ENCODE results near the gene SYNE2. TPM values are rescaled to one million over a fixed set of nuclear protein-coding genes. Genes with fewer than 3 reads are reported as not detected.

SYNE2 gene
- total and polyA plus RNA-seq, 2 of the 8 experiments (the other 6 are each of a cell fraction or from before 2014, with no cell fraction given), result 32.6 to 46.1 TPM

GRCh38 chr14:64208981-64209380, 356.2 kb downstream of the SYNE2 start:
- H3K4ac ChIP-seq (replicated peaks; ENCODE audit: insufficient read length, low read depth, low read length), result no peak overlapping the region
- WGBS, 2 experiments (ENCODE audit: extremely low coverage in 1 of 2, insufficient coverage in 1 of 2, insufficient read length in 1 of 2, insufficient replicate concordance in 2 of 2, low coverage in 1 of 2, low lambda C conversion rate in 2 of 2, missing lambda C conversion rate in 1 of 2), result 85% methylated on average over 10 of the region's 10 CpGs; no CpG with 5 or more reads in 1 of the 2 experiments
- DNase-seq (ENCODE audit: low read depth in 1 of 2, low spot score in 2 of 2), result no peak
- H3K23ac ChIP-seq (ENCODE audit: insufficient read length), result no peak overlapping the region
- peaks cover 6 to 37% (median 22%) of the 10 kb centered on the region in 4 experiments; a peak in 6 of 8 replicates for H3K36me3 ChIP-seq (ENCODE audit: control insufficient read depth in 2 of 4, insufficient read depth in 4 of 4, low read length in 3 of 4)
- no peaks in the 10 kb centered on the region for H3K79me1 ChIP-seq (ENCODE audit: low read depth, low read length)
- no peak overlapping the region for H3K18ac ChIP-seq (ENCODE audit: extremely low read depth, low read length)
- no peaks in the 10 kb centered on the region for H3K9me3 ChIP-seq (ENCODE audit: insufficient read depth in 2 of 2, low read depth in 1 of 2, low read length in 1 of 2)
- H3K9ac ChIP-seq (replicated peaks in 1 of 4; ENCODE audit: extremely low read depth in 1 of 4, low read depth in 3 of 4, low read length in 3 of 4), result no peak overlapping the region
- no peaks in the 10 kb centered on the region for H3K79me2 ChIP-seq (ENCODE audit: control insufficient read depth in 1 of 2, insufficient read depth in 2 of 2, low read length in 2 of 2)
- FAIRE-seq, result no peak
- no peaks in the 10 kb centered on the region for H3K27me3 ChIP-seq (replicated peaks in 1 of 4; ENCODE audit: control insufficient read depth in 3 of 4, extremely low read depth in 1 of 4, insufficient read depth in 3 of 4, low read length in 3 of 4)
- H2BK20ac ChIP-seq (ENCODE audit: low read length), result no peak overlapping the region
- no peak overlapping the region for H4K5ac ChIP-seq (ENCODE audit: insufficient read length, low read depth, low read length)
- H3K4me1 ChIP-seq (replicated peaks in 1 of 4; ENCODE audit: control insufficient read depth in 3 of 4, insufficient read depth in 4 of 4, low read length in 3 of 4), result no peaks in the 10 kb centered on the region
- no peaks in the 10 kb centered on the region for H4K20me1 ChIP-seq (replicated peaks in 1 of 2; ENCODE audit: control insufficient read depth in 1 of 2, insufficient read depth in 2 of 2, low read length in 2 of 2)
- no peak overlapping the region for H3K14ac ChIP-seq (ENCODE audit: insufficient read length)
- H4K91ac ChIP-seq (replicated peaks; ENCODE audit: insufficient read length, low read length), result no peak overlapping the region
- no peak overlapping the region for H2BK120ac ChIP-seq (replicated peaks; ENCODE audit: low read depth, low read length)
- no peak overlapping the region for H2BK12ac ChIP-seq (ENCODE audit: low read depth, low read length)
- H2AK5ac ChIP-seq (ENCODE audit: low read depth, low read length), result no peak overlapping the region
- ChIA-PET CTCF (ENCODE audit: partially characterized antibody) (interaction anchor here (0.9 to 2.5 kb wide), 8 partner anchors 9 to 102 kb away, joined by 3 to 14 read pairs (median 4); no protein-coding TSS in a partner anchor), POLR2A (ENCODE audit: partially characterized antibody) (no interaction called here)
- H2AFZ ChIP-seq (ENCODE audit: low read length), result no peak overlapping the region
- H3K27ac ChIP-seq (ENCODE audit: low read depth, low read length), result no peak overlapping the region
- no peak overlapping the region for H3K4me2 ChIP-seq (ENCODE audit: insufficient read depth in 1 of 2, low read depth in 2 of 2, low read length in 2 of 2)
- no peak overlapping the region for H3K56ac ChIP-seq (replicated peaks; ENCODE audit: insufficient read length, low read depth, low read length)
- no peaks in the 10 kb centered on the region for H3K23me2 ChIP-seq (ENCODE audit: low read depth, low read length)
- no peak overlapping the region for H2BK5ac ChIP-seq (ENCODE audit: low read depth, low read length)
- no peak overlapping the region; the same call in 1 of the 2 replicates for H4K8ac ChIP-seq (ENCODE audit: extremely low read depth, insufficient read depth, low read length)
- no peak overlapping the region for H2BK15ac ChIP-seq (ENCODE audit: low read length)
- H3K4me3 ChIP-seq (ENCODE audit: extremely low read depth in 1 of 4, insufficient read depth in 2 of 4, low read depth in 3 of 4, low read length in 4 of 4), result no peak overlapping the region
- TF ChIP-seq RBBP5 (IDR thresholded peaks at IDR 0.05; ENCODE audit: borderline replicate concordance, low read depth, low read length), result no peak
- no peak for TF ChIP-seq CTBP2 (IDR thresholded peaks at IDR 0.05; ENCODE audit: borderline replicate concordance, insufficient read depth, insufficient read length, low read length)
- no peak for TF ChIP-seq BRCA1 (IDR thresholded peaks at IDR 0.05; ENCODE audit: low read depth, low read length)
- no peak for TF ChIP-seq RFX5 (IDR thresholded peaks at IDR 0.05; ENCODE audit: borderline replicate concordance, low read depth, low read length)
- TF ChIP-seq HDAC6 (IDR thresholded peaks at IDR 0.05; ENCODE audit: low read depth, low read length), result no peak
- no peak for TF ChIP-seq KDM4A (IDR thresholded peaks at IDR 0.05; ENCODE audit: low read depth, low read length, severe bottlenecking)
- TF ChIP-seq SP1 (IDR thresholded peaks at IDR 0.05; ENCODE audit: low read depth, low read length), result no peak
- TF ChIP-seq CHD1 (IDR thresholded peaks at IDR 0.05; ENCODE audit: low read depth, low read length), result no peak
- TF ChIP-seq, protein P1, sequence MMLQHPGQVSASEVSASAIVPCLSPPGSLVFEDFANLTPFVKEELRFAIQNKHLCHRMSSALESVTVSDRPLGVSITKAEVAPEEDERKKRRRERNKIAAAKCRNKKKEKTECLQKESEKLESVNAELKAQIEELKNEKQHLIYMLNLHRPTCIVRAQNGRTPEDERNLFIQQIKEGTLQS (IDR thresholded peaks at IDR 0.05; ENCODE audit: insufficient read depth, low read depth, low read length), result no peak
- no peak for TF ChIP-seq NANOG (IDR thresholded peaks at IDR 0.05; ENCODE audit: insufficient read depth, low read depth, low read length, poor library complexity, severe bottlenecking)
- TF ChIP-seq RNF2 (IDR thresholded peaks at IDR 0.05; ENCODE audit: borderline replicate concordance, low read depth, low read length, missing control alignments, poor library complexity, severe bottlenecking), result no peak
- TF ChIP-seq MAFK (IDR thresholded peaks at IDR 0.05; ENCODE audit: low read depth, low read length), result no peak

Data from H1 (cell line).